ENCODE measurements around the gene MAN2B2. TPM values are rescaled to one million over a fixed set of nuclear protein-coding genes. Genes with fewer than 3 reads are reported as not detected.

Gene MAN2B2
- total and polyA plus RNA-seq, 9 of the 15 experiments (the other 6 are each of a cell fraction or from before 2014, with no cell fraction given) = 0.21 to 8.8 (median 3.7) TPM

DNA sequence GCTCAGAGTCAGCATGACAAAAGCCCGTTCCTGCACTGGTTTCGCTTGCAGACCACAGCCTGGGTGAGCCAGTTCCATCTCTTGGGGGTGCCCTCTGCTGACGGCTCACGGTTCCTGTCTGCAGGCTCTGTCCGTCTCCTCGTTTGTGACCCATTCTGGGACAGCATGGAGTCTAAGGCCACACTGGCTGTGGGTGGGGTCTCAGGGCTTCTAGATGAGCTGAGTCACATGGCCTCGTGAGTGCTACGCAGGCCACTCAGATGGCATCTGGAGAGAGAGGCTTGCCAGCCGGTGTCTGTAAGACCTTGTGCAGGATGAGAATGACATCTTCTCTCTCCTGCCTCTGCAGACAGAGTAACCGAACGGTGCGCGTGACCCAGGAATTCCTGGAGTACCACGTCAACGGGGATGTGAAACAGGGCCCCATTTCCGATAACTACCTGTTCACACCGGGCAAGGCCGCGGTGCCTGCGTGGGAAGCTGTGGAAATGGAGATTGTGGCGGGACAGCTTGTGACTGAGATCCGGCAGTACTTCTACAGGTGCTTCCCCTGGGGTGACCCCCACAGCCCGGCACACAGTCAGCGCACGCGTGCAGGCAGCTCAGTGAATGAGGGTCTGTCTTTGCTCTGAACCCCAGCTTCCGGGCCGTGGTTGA lies 33.9 kb downstream of the MAN2B2 start:
- in situ Hi-C loops (cut with MboI) = no loop called here
- H3K4me1 ChIP-seq (replicated peaks in 1 of 2; ENCODE audit: control insufficient read depth in 2 of 2, insufficient read depth in 2 of 2, low read length in 2 of 2) = peaks cover 0 to under 1% of the 10 kb centered on the region in 2 experiments; a peak in 1 of 5 replicates

More for the DNA sequence above, 33.9 kb downstream of the MAN2B2 start:
- Histone ChIP-seq H3K79me2 (ENCODE audit: control insufficient read depth, insufficient read depth, low read length) (no peaks in the 10 kb centered on the region), H3K36me3 (ENCODE audit: control insufficient read depth, insufficient read depth, low read length) (peaks cover 3% of the 10 kb centered on the region; the same call in 1 of the 3 replicates), H3K4me3 (no peak overlapping the region), H3K9me3 (replicated peaks; ENCODE audit: control insufficient read depth, insufficient read depth, low read depth, low read length) (no peaks in the 10 kb centered on the region), H3K9me1 (ENCODE audit: control insufficient read depth, insufficient read depth, low read length) (no peaks in the 10 kb centered on the region), H3K9ac (ENCODE audit: insufficient read depth in 1 of 2, low read depth in 2 of 2, low read length in 2 of 2) (peak overlapping the region in 1 of 2 experiments; percentile 65; a peak in 2 of 4 replicates), H3K4me2 (ENCODE audit: insufficient read depth, low read length) (no peak overlapping the region), H2AFZ (ENCODE audit: low read depth, low read length) (no peak overlapping the region), H3K27me3 (ENCODE audit: control insufficient read depth in 2 of 2, insufficient read depth in 2 of 2, low read length in 2 of 2) (no peaks in the 10 kb centered on the region; a peak in 1 of 5 replicates), H3K27ac (ENCODE audit: extremely low read depth, low read depth, low read length) (no peak overlapping the region), H4K20me1 (replicated peaks; ENCODE audit: control insufficient read depth, insufficient read depth, low read length) (0 out of 2 replicates have a peak, but pooled peaks cover 4% of the 10 kb centered on the region)
- TF ChIP-seq FOS (IDR thresholded peaks at IDR 0.05; ENCODE audit: extremely low read depth, insufficient read length) (no peak), ZEB2 (IDR thresholded peaks at IDR 0.05) (no peak), BCL6 (CRISPR knock-in tag; IDR thresholded peaks at IDR 0.05) (no peak), SMAD2 (IDR thresholded peaks at IDR 0.05; ENCODE audit: low read depth, low read length) (no peak)
- TF ChIP-seq, protein P1, sequence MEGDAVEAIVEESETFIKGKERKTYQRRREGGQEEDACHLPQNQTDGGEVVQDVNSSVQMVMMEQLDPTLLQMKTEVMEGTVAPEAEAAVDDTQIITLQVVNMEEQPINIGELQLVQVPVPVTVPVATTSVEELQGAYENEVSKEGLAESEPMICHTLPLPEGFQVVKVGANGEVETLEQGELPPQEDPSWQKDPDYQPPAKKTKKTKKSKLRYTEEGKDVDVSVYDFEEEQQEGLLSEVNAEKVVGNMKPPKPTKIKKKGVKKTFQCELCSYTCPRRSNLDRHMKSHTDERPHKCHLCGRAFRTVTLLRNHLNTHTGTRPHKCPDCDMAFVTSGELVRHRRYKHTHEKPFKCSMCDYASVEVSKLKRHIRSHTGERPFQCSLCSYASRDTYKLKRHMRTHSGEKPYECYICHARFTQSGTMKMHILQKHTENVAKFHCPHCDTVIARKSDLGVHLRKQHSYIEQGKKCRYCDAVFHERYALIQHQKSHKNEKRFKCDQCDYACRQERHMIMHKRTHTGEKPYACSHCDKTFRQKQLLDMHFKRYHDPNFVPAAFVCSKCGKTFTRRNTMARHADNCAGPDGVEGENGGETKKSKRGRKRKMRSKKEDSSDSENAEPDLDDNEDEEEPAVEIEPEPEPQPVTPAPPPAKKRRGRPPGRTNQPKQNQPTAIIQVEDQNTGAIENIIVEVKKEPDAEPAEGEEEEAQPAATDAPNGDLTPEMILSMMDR (IDR thresholded peaks at IDR 0.05 in 2 of 3, conservative IDR thresholded peaks at IDR 0.05 in 1 of 3; ENCODE audit: insufficient read depth in 2 of 3, low read depth in 1 of 3, low read length in 3 of 3) = peak; percentile 22 to 30 (median 26); a peak in 3 of 6 replicates
- TF ChIP-seq, protein P2, sequence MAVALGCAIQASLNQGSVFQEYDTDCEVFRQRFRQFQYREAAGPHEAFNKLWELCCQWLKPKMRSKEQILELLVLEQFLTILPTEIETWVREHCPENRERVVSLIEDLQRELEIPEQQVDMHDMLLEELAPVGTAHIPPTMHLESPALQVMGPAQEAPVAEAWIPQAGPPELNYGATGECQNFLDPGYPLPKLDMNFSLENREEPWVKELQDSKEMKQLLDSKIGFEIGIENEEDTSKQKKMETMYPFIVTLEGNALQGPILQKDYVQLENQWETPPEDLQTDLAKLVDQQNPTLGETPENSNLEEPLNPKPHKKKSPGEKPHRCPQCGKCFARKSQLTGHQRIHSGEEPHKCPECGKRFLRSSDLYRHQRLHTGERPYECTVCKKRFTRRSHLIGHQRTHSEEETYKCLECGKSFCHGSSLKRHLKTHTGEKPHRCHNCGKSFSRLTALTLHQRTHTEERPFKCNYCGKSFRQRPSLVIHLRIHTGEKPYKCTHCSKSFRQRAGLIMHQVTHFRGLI (CRISPR knock-in tag; IDR thresholded peaks at IDR 0.05) = no peak
- POLR2A ChIA-PET = interaction anchor here (0.6 to 1.0 kb wide), 3 partner anchors 65 to 313 kb away, joined by 3 read pairs; a partner anchor contains a TSS
- no TSS peak for BruUV-seq (replicated peaks)
- CTCF ChIA-PET (ENCODE audit: low intra/inter-chr PET ratio) = no interaction called here
- ATAC-seq (peak; percentile 65), FAIRE-seq (no peak), DNase-seq (ENCODE audit: extremely low read depth in 1 of 4, low spot score in 3 of 4) (peak in 2 of 4 experiments; percentile 28)
- intact Hi-C loops (cut with micrococcal nuclease) = no loop called here
- WGBS (ENCODE audit: insufficient coverage, low coverage, missing lambda C conversion rate) = 79% methylated on average over 24 of the region's 28 CpGs

All from K562 (cell line).